IPS-18c (cell line): ENCODE data around the gene ANTXRL.
"Not testable (repeated sequence)": the region's sequence is repeated elsewhere in the genome, so short reads cannot be mapped to it uniquely, and the experiment has no call there.

Experiments
- H3K4me3 ChIP-seq: 2 replicates; pipeline ENCODE4 v1.7.0; 2013; ENCODE audit warnings: low read depth, mild to moderate bottlenecking, low read length, moderate library complexity; ENCODE audit not compliant: insufficient read depth
- H3K9me3 ChIP-seq: one replicate; pipeline ENCODE4 v1.6.1; 2013; ENCODE audit warnings: mild to moderate bottlenecking, low read length, moderate library complexity; ENCODE audit not compliant: control insufficient read depth, insufficient read depth

The ANTXRL gene

DNA sequence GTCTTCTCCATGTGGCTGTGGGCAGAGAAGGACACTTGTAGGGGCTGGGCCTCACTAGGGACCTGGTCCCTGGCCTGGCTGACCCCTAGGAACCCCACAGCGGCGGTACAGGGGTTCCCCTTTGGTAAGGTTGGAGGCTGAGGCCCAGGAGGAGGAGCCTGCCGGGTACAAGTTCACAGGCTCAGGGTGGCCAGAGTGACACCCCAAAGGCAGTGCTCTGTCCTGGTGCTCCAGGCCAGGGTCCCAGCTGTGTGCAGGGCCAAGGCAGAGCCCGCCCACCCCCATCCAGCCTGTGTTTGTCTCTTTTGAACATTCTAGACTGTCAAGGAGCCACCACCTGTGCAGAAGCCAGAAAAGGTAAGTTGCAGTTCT lies 23.3 kb downstream of the ANTXRL start:
- no peak overlapping the region for H3K4me3 ChIP-seq
- peaks cover 2% of the 10 kb centered on the region for H3K9me3 ChIP-seq

DNA sequence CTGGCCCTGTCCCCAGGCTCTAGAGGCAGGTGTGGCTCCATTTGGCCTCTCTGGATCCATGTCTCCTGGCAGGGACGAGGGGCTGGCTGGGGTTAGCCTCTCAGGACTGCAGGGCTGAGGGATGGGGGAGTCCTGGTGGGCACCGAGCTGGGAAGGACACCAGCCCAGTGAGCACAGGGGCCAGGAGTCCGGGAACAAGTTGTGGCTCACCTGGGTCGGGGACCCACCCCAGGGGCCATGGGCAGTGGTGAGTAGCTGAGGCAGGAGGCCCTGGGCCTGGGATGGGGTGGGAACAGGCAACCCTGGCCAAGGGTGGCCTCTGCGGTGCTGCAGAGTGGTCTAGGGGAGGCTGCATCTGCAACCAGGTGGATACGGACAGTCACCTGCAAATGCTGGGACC lies 24.1 kb downstream of the ANTXRL start:
- peaks cover 2% of the 10 kb centered on the region for H3K9me3 ChIP-seq

DNA sequence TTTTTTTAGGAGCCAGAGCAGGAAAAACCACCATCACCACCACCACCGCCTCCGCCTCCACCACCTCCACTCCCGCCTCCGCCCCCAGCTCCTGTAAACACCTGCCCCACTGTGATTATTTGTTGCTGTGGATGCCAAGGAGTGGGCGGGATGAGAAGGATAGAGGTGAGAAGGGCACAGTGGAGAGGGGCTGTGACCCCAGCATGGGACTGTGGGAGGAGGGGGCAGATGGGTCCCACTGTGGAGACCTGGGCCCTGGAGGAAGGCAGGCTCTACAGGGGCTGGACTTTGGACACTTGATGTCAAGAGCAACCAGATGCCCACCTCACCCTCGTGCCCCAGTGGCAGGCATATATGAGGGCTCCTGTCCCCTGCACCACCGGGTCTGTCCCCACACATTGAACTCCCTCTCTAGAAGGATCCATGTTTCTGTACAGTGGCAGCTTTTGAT lies 24.7 kb downstream of the ANTXRL start:
- H3K9me3 ChIP-seq: peaks cover 2% of the 10 kb centered on the region
- no peak overlapping the region for H3K4me3 ChIP-seq

More for the DNA sequence above, 24.1 kb downstream of the ANTXRL start:
- H3K4me3 ChIP-seq: no peak overlapping the region

DNA sequence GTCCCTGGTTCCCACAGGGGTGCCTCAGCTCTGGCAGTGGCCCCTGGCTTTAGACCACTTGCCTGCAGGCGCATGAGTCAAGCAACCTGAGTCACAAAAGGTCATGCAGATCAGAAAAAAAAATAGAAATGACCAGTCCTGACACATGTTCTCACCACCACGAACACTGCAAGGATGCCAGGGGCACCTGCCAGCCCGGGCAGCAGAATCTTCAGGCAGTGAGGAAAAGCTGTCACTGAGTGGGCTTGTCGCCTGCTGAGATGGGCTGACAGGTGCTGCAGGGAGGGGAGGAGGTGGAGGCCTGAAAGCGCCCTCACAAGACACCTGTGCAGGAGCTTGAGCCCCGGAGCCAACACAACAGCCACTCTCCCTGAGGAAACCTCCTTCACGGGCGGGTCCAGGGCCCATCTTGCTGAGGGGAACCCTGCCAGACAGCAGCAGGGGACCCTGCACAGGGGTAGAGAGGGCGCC lies 25.2 kb downstream of the ANTXRL start:
- H3K9me3 ChIP-seq, H3K4me3 ChIP-seq: not testable (repeated sequence)

DNA sequence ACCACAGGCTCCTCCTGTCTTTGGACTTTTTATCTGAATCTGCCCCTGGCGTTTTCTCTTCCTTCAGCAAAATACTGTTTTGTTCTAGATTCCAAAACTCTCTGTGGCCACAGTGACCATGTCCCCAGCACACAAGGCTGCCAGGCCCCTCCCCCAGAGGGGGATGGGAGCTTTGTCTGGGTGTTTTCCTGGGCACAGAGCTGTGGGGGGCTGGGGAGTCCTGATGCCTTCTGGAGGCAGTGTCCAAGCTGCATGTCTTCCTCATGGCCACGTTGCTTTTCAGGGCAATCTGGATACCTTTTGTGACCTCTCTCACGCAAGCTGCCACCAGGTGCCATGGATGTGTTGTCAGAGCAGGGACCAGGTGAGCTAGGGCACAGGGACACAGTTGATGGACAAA lies 26.2 kb downstream of the ANTXRL start:
- Histone ChIP-seq H3K4me3 (no peak overlapping the region), H3K9me3 (no peaks in the 10 kb centered on the region)

DNA sequence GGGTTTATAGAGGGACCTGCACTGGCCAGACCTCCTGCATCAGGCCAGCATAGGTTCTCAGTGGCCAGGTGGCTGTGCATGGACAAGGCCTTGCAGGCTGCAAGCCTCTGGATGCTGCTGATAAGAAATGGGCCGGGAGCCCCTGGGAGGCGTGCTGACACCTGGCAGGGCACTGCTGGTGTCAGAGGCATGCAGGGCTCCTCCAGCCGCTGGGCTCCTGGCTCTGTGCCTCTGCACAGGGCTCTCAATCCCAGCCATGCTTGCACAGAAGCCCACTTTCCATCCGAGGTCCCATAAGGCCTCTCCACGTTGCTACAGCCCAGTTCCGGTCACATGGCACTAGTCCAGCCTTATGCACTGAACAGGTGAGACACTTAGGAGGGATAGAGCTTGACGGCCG lies 27.3 kb downstream of the ANTXRL start:
- no peaks in the 10 kb centered on the region for H3K9me3 ChIP-seq
- no peak overlapping the region for H3K4me3 ChIP-seq

DNA sequence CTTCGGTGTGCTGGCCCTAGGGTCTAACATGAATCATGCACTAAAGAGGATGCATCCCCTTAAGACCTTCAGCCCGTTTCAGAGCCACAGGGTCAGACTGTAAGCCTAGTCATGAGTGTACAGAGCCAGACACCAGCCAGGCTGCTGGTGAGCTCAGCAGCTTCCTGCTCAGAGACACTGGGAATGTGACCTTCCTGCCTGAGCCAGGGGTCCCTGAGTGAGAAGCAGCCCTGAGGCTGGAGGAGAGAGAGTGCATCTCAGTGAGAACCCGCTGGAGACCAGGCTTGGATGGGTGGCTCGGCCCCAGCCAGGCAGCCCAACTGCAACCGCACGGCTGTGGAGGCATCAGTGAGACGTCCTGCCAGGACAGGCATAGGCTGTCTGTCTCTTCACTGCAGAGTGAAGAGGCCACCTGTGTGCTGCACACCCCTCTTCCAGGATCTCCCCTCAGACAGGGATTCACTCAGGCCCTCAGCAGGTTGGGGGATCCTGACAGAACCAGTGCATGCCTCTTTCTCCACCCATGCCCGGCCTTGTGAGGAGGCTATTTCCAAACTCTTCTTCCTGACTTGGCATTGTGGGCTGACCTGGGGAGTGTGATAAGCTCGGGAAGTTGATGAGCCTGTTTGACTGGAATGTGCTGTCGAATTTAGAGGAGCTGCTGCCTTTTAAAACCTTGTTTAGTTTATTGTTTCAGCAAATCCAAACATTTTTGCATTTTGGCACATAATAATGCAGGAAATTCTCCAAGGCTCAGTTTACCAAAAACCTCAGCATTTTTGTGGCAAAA lies 28.5 kb downstream of the ANTXRL start:
- H3K9me3 ChIP-seq, H3K4me3 ChIP-seq: not testable (repeated sequence)

DNA sequence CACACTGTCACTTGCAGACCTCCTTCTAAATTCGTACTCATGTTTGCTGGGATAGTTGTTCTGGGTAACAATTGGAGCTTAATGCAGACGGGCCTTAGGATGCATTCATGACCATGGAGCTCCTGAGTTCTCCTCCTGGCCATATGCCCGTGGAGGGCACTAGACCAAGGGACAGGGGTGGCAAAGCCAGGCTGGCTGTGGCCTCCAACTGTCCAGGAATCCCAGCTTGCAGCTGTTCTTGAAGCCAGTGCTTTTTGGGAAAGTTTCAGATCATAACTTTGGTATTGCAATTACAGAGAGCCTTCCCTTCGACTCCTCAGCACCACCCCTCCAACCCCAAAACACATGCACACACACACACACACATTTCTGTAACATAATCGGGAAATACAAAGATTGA lies 30.6 kb downstream of the ANTXRL start:
- no peak overlapping the region for H3K4me3 ChIP-seq
- H3K9me3 ChIP-seq: no peaks in the 10 kb centered on the region

DNA sequence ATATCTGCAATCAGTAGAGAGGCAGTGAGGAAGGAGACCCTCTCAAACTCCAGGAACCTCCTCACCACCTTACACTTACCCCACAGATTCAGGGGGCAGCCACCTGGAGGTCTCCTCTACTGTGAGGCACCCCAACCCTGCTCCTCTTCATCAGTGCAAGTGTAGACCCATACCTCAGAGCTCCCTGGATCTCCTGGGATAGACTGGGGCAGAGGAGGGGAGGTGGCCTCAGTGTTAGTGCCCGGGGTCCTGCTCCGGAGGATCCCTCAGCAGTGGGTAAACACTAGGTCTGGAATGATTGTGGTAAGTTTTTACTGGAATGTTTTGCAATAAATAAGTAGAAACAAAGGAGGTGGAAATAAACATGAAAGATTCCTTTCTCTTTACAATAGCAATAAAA lies 31.1 kb downstream of the ANTXRL start:
- H3K9me3 ChIP-seq: no peaks in the 10 kb centered on the region
- no peak overlapping the region for H3K4me3 ChIP-seq

DNA sequence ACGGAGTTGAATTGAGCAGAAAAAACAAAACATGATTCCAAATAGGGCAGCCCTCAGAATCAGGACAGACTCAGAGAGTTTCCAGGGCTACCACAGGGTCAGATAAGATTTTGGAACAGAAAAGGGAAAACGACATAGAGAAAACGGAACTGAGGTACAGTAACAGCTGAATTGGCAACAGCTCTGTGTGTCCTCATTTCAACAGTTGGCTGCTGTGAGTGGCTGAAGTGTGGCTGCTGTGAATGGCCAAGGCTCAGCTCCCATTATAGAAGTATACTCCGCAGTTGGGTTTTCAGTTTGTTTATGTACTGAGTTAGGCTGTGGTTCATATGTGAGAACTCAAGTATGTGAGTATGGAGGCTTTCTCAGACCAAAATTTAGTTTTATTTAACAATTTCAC lies 32.0 kb downstream of the ANTXRL start:
- Histone ChIP-seq H3K4me3 (no peak overlapping the region), H3K9me3 (no peaks in the 10 kb centered on the region)

DNA sequence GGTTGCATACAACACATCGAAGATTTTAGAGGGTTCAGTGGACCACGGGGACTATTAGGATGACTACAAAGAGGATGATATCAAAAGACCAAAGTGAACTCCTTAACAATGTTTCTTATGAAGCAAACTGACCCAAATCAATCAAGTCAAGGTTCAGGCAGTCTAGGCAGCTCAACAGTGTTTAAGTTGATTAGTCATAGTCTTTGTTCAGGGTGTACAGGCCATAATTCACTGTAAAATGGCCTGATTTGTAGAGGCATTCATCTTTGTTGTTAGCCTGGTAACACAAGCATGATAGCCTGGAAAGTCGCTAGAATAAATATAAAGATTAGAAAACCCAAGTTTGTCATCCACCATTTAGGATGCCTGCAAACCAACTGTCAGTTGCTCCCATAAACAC lies 32.6 kb downstream of the ANTXRL start:
- no peaks in the 10 kb centered on the region for H3K9me3 ChIP-seq

DNA sequence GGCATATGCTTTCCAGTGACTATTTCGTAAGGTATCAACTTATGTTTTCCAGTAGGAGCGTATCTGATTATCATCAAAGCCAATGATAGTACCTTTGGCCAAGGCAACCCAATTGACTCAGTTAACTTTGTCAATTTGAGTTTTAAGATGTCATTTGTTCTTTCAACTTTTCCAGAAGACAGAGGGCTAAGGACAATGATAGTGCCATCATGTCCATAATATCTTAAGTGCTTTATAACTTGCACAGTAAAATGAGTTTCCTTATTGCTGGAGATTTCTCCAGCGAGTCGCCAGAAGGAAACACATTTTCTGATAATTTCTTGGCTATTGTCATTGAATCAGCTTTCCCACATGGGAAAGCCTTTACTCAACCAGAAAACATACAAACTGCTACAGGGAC lies 35.0 kb downstream of the ANTXRL start:
- Histone ChIP-seq H3K4me3 (no peak overlapping the region), H3K9me3 (no peaks in the 10 kb centered on the region)

More for the DNA sequence above, 32.6 kb downstream of the ANTXRL start:
- no peak overlapping the region for H3K4me3 ChIP-seq

DNA sequence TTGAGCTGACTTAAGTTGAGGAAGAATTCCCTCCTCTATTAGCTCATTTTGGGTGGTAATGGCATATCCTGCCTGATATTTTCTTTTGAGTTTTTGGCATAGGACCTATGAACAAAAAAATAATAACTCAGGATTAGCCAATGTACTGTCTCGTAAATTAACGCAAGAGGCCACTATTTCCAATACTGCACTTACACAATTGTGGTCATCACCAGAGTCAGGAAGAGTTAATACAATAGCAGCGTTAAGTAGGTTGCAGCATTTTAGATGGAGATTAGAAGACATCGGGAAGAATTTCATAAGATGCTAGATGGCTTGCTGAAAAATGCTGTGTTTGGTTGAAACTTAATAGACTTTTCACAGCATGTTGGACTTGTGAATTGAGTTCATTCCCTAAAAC lies 36.4 kb downstream of the ANTXRL start:
- no peak overlapping the region for H3K4me3 ChIP-seq
- no peaks in the 10 kb centered on the region for H3K9me3 ChIP-seq

DNA sequence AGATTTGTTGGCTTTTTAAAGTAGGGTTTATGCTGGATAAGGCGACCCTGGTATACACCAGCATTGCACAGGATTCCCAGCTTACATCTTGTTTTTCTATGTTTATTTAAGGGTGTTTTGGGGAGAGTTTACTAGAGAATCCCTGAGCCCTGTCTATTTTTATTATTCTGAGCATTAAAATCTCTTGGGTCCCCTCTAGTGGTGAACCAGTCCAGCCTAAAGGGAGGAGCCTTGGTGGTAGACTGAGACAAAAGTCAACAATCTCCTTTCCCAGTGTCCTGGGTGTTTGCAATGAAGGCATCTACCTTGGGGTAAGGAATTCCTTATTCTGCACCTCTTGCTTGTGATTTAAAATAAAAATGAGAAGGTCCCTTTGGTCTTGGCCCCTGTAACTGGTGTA lies 38.2 kb downstream of the ANTXRL start:
- no peaks in the 10 kb centered on the region for H3K9me3 ChIP-seq
- no peak overlapping the region for H3K4me3 ChIP-seq

DNA sequence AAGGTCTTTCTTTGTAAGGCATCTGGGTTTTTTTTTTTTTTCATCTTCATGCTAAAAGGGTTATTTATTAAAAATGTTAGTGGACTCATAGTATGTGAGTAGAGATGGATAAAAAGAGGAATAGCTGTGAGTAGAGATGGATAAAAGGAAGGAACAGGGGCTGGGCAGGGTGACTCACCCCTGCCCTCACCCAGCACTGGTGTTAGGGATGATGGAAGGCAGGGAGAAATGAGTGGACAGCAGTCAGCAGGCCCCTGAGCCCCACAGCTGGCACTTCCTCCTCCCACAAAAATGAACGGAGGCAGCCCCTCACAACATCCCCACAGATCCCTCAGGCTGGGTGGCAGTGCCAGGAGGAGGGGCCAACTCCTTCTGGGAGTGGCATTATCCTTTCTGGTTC lies 39.3 kb downstream of the ANTXRL start:
- Histone ChIP-seq H3K4me3 (no peak overlapping the region), H3K9me3 (no peaks in the 10 kb centered on the region)

DNA sequence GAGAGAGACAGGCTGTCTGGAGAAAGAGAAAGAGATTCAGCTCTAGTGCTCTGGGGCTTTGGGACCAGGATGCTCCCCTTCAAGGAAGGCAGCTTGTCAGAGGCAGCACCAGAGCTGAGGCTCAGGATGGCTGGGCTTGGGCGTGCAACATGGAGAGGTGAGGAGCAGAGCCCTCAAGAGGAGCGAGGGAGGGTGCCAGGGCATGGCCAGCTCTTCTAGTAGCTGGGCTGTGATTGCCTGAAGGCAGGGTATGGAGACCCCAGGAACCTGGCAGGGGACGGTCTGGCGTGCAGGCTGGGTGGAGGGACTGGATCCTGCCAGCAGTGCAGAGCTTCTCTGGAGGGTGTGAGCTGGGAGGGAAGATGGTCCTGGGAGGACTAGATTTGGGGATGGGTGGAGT lies 40.2 kb downstream of the ANTXRL start:
- no peak overlapping the region for H3K4me3 ChIP-seq
- H3K9me3 ChIP-seq: no peaks in the 10 kb centered on the region

DNA sequence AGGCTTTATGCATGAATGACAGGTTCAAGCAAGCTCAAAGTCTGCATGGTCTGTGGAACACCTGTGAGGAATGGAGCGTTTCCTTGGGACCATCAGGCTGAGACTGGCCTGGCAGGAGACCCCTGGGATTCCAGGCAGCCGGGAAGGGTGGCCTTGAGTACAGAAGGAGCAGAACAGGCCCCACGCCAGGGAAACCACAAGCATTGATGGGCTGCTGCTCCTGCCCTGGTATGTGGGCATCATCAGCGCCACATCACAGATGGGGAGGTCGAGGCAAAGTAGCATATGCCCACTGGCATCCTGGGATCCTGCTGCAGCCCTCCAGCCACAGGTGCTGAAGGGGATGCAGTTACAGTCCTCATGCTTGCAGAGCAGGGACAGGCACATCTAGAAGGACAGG lies 40.9 kb downstream of the ANTXRL start:
- H3K4me3 ChIP-seq: no peak overlapping the region
- no peaks in the 10 kb centered on the region for H3K9me3 ChIP-seq

DNA sequence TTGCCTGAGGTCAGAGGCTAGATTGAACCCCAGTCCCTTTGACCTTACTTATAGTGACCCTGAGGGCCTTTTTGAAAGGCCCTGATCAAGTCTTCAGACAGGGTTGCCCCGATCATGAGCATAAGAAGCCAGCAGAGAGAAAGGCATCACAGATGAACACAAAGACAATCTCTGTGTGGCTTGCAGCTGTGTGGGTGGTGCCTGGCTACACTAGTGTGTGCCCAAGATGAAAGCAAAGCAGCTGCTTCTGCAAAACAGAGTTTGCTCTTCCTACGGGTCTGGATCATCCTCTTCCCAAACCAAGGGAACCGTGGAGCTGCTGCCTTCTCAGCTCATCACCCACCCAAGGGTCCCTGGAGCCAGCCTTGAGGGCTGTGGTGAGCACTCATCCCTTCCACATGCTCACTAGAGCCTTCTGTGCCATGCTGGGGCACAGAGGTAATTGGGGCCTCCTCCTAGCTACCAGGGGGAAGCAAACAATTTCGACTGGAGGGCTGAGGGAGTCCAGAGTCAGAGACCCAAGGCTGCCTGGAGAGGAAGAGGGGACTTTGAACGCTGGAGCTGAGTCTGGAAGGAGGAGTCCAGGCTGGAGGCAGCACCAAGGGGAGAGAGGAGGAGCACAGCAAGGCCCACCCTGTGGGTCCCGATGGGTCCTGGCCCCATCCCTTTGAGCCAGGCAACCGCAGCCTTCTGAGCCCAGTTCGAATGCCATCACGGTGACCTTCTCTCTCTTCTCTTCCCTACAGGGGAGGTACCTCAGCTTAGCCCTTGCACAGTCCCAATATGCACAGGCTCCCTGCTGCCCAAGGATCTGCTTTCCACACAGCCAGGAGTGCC lies 42.3 kb downstream of the ANTXRL start:
- Histone ChIP-seq H3K4me3 (no peak overlapping the region), H3K9me3 (no peaks in the 10 kb centered on the region)
